Measurements from ENCODE around the gene AQP3. TPM values are rescaled to one million over a fixed set of nuclear protein-coding genes. Genes with fewer than 3 reads are reported as not detected.
A peak's percentile ranks its signal among the peaks of the same experiment; 100 is the strongest.
"Not testable (repeated sequence)": the region's sequence is repeated elsewhere in the genome, so short reads cannot be mapped to it uniquely, and the experiment has no call there.

AQP3 gene
- total RNA-seq, 4 donors from 2014 or later = 7.1 to 15.3 (median 12.4) TPM

DNA sequence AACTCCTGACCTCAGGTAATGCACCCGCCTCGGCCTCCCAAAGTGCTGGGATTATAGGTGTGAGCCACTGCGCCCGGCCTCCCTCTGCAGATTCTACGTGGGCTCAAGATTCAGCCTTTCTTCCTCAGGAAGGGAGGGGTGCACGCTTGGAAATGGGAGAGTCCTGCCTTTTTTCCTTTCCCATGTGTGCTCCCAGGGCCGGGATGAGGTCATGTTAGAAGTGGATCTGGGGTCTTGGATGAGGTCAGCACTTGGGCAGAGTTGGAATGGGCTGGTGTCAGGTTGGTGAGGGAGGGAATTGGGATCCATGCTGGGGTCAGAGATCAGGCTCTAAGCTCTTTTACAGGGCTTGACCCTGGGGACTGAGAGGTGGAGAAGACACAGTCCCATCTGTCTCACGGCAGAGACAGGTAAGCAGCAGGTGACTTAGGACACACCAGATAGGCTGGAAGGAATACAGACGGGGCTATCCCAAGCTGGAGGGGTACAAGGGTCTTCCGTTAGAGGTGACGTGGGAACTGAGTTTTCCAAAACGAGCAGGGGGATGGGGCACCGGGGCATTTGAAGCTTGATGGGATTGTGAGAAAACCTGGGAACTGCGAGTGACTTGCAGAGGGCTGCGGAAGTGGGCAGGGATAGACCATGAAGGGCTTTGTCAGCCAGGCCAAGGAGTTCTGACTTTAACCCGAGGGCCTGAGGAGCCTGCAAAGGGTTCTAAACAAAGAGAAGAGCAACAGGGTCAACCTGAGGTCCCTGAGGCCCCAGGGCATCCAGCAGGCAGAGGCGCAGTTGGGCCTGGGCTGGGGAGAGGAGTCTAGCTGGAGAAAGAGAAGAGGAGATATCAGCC lies 43.2 kb downstream of the AQP3 start:
- in situ Hi-C loops (cut with MboI; ENCODE audit: low pct_ligation_motif_present in 1 of 4, low pct_unique_long_range_greater_than_20kb in 1 of 4, low sequenced_read_pairs in 3 of 4) (no loop called here), intact Hi-C loops (cut with DNase I; ENCODE audit: low total_unique reads) (no loop called here)
- TF ChIP-seq EP300 (IDR thresholded peaks at IDR 0.05; ENCODE audit: low read depth) (no peak), POLR2AphosphoS5 (IDR thresholded peaks at IDR 0.05) (no peak), POLR2A (IDR thresholded peaks at IDR 0.05) (no peak)
- TF ChIP-seq, protein P1, sequence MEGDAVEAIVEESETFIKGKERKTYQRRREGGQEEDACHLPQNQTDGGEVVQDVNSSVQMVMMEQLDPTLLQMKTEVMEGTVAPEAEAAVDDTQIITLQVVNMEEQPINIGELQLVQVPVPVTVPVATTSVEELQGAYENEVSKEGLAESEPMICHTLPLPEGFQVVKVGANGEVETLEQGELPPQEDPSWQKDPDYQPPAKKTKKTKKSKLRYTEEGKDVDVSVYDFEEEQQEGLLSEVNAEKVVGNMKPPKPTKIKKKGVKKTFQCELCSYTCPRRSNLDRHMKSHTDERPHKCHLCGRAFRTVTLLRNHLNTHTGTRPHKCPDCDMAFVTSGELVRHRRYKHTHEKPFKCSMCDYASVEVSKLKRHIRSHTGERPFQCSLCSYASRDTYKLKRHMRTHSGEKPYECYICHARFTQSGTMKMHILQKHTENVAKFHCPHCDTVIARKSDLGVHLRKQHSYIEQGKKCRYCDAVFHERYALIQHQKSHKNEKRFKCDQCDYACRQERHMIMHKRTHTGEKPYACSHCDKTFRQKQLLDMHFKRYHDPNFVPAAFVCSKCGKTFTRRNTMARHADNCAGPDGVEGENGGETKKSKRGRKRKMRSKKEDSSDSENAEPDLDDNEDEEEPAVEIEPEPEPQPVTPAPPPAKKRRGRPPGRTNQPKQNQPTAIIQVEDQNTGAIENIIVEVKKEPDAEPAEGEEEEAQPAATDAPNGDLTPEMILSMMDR (IDR thresholded peaks at IDR 0.05) = no peak
- Histone ChIP-seq H3K4me3 (no peak overlapping the region), H3K27me3 (no peaks in the 10 kb centered on the region), H3K36me3 (no peaks in the 10 kb centered on the region), H3K4me1 (peaks cover 0 to 6% (median 1%) of the 10 kb centered on the region in 4 donors), H3K9me3 (no peaks in the 10 kb centered on the region), H3K27ac (no peak overlapping the region)
- DNase-seq = no peak
- WGBS, 2 donors (ENCODE audit: low coverage in 1 of 2) = 84 to 89% methylated on average over 6 to 17 of the region's 17 CpGs

DNA sequence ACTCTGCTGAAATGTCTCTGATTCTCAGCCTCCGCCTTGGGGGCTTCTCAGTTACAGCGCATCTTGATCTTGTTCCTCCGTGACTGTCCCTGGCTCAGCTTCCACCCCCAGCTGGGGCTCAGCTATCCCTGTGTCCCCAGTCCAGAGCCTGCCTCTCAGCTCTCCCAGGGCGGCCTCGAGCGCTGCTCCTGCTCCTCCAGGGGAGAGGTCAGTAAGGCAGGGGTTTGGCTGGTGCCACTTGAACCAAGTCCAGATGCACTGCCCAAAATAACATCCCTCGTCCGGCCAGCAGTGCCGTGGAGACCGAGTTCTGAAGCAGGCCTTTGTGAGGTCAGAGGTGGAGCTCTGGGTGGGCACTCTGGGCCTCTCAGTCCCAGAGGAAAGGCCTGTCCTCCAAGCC lies 45.0 kb downstream of the AQP3 start, which contains the start of gene AQP7:
AQP7 (minus strand) TSS at position 198 of the 400 bp plus-strand sequence. CDS start 1,306 bp downstream, outside the sequence.
- H3K4me3 ChIP-seq; H3K27me3 ChIP-seq; H3K27ac ChIP-seq; H3K9me3 ChIP-seq; in situ Hi-C loops (cut with MboI; ENCODE audit: low pct_ligation_motif_present in 1 of 4, low pct_unique_long_range_greater_than_20kb in 1 of 4, low sequenced_read_pairs in 3 of 4); intact Hi-C loops (cut with DNase I; ENCODE audit: low total_unique reads); H3K4me1 ChIP-seq; DNase-seq; H3K36me3 ChIP-seq: not testable (repeated sequence)
- 86% methylated on average over 5 of the region's 10 CpGs; no CpG with 5 or more reads in 1 of the 2 donors for WGBS, 2 donors (ENCODE audit: low coverage in 1 of 2)

DNA sequence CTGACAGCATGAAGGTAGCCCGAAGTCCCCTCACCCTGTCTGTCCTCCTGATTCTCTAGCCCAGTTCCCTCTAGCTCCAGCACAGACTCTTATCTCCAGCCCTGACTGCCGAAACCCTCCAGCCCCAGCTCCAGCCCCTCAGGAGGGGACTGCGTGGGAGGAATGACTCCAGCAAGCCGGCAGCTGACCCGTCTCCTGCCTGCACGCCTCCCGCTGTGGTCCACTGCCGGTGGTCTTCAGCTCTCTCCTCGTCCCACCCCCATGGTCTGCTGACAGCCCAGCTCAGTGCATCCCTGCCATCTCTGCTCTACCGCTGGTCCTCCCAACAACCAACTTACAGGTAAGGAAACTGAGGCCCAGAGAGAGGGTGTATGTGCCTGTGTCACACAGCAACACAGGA lies 45.6 kb downstream of the AQP3 start:
- WGBS, 2 donors (ENCODE audit: low coverage in 1 of 2) = 78% methylated on average over 9 of the region's 10 CpGs; no CpG with 5 or more reads in 1 of the 2 donors
- H3K9me3 ChIP-seq; H3K4me1 ChIP-seq; in situ Hi-C loops (cut with MboI; ENCODE audit: low pct_ligation_motif_present in 1 of 4, low pct_unique_long_range_greater_than_20kb in 1 of 4, low sequenced_read_pairs in 3 of 4); H3K4me3 ChIP-seq; H3K27me3 ChIP-seq; DNase-seq; H3K36me3 ChIP-seq; intact Hi-C loops (cut with DNase I; ENCODE audit: low total_unique reads); H3K27ac ChIP-seq: not testable (repeated sequence)

GRCh38 chr9:33399047-33399446 lies 48.3 kb downstream of the AQP3 start:
- H3K4me3 ChIP-seq; DNase-seq; H3K9me3 ChIP-seq; H3K27ac ChIP-seq; intact Hi-C loops (cut with DNase I; ENCODE audit: low total_unique reads); H3K27me3 ChIP-seq; H3K36me3 ChIP-seq: not testable (repeated sequence)
- in situ Hi-C loops (cut with MboI; ENCODE audit: low pct_ligation_motif_present in 1 of 4, low pct_unique_long_range_greater_than_20kb in 1 of 4, low sequenced_read_pairs in 3 of 4) = loop anchor here in 1 of 4 donors (25.0 kb wide), 1 partner anchor 113 kb away; the partner anchor contains the start of gene ANKRD18B
- peaks cover 0 to 14% (median 8%) of the 10 kb centered on the region in 4 donors for H3K4me1 ChIP-seq
- 72 to 73% methylated on average over 3 to 4 of the region's 4 CpGs for WGBS, 2 donors (ENCODE audit: low coverage in 1 of 2)

- H3K36me3 ChIP-seq; H3K9me3 ChIP-seq; H3K4me3 ChIP-seq; intact Hi-C loops (cut with DNase I; ENCODE audit: low total_unique reads); H3K27me3 ChIP-seq; DNase-seq; H3K27ac ChIP-seq: not testable (repeated sequence)
- in situ Hi-C loops (cut with MboI; ENCODE audit: low pct_ligation_motif_present in 1 of 4, low pct_unique_long_range_greater_than_20kb in 1 of 4, low sequenced_read_pairs in 3 of 4) = loop anchor here in 1 of 4 donors (25.0 kb wide), 1 partner anchor 114 kb away; the partner anchor contains the start of gene ANKRD18B
- peaks cover 0 to 12% (median 6%) of the 10 kb centered on the region in 4 donors for H3K4me1 ChIP-seq
- WGBS, 2 donors (ENCODE audit: low coverage in 1 of 2) = 42 to 76% methylated on average over 2 to 3 of the region's 4 CpGs
Observed at GRCh38 chr9:33397801-33398200, 49.6 kb downstream of the AQP3 start.

DNA sequence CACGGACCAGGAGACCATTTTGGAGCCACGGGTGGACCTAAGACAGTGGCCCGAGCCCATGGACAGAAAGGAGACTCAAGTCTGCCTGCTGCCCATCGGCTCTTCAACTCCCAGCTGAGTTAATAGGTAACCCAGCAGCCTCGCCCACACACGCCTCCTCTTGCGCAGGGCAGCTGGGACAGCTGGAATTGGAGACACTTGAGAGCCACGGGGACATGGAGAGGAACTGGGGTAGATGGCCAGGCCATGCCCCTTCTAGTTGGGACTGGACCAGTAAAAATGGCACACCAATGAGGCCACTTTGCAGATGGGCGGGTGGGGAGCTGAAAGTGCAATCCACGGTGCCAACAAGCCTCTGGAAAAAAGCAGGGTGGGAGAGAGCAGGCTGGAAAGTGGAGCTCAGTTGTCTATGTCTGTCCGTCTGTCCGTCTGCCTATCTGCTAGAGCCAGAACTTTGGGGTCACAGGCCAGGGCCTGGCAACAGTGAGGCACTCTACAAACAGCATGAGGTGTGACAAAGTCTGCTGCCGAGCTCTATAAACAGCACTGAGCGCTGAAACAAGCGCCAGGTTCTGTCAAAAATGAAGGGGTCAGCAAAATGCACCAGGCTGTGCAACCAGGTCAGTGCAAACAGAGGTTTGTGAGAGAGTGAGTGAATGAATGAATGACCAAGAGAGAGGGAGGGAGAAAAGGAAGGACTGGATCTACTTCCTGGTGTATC lies 52.1 kb downstream of the AQP3 start:
- Histone ChIP-seq H3K4me3 (peak overlapping the region in 1 of 4 donors; percentile 33), H3K27ac (peak overlapping the region in 2 of 4 donors; percentile 21 to 51), H3K4me1 (peaks cover 0 to 30% (median 20%) of the 10 kb centered on the region in 4 donors)
- H3K27me3 ChIP-seq; H3K9me3 ChIP-seq; H3K36me3 ChIP-seq; intact Hi-C loops (cut with DNase I; ENCODE audit: low total_unique reads): not testable (repeated sequence)
- DNase-seq = peak; percentile 82
- 62 to 80% methylated on average over 2 to 15 of the region's 15 CpGs for WGBS, 2 donors (ENCODE audit: low coverage in 1 of 2)
- TF ChIP-seq POLR2A (IDR thresholded peaks at IDR 0.05) (peak; percentile 12), POLR2AphosphoS5 (IDR thresholded peaks at IDR 0.05) (peak in 2 of 3 donors; percentile 23 to 35)
- in situ Hi-C loops (cut with MboI; ENCODE audit: low pct_ligation_motif_present in 1 of 4, low pct_unique_long_range_greater_than_20kb in 1 of 4, low sequenced_read_pairs in 3 of 4) = loop anchor here in 1 of 4 donors (25.0 kb wide), 1 partner anchor 117 kb away; the partner anchor contains the start of gene ANKRD18B

DNA sequence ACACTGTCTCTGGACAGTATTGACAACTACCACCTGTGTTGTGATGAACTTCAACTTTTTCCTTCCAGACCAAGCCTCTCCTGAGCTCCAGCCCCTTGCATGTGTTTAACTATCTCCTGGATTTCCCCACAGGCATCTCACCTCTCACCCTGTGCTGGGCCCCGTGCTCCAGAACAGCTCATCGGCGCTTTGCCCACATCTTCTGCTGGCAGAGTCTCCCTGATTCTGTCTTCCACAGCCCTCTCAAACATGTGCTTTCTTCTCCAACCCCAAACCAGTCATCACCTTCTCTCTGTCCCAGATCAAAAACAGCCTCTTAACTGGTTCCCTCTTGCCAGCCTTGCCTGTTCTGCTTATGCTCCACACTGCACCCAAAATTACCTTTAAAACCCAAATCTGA lies 53.4 kb downstream of the AQP3 start:
- intact Hi-C loops (cut with DNase I; ENCODE audit: low total_unique reads); H3K27me3 ChIP-seq; DNase-seq; H3K36me3 ChIP-seq; H3K27ac ChIP-seq; H3K9me3 ChIP-seq: not testable (repeated sequence)
- WGBS, 2 donors (ENCODE audit: low coverage in 1 of 2) = 64 to 80% methylated on average over 3 of the region's 3 CpGs
- Histone ChIP-seq H3K4me3 (peak overlapping the region in 1 of 4 donors; percentile 33), H3K4me1 (peaks cover 0 to 30% (median 20%) of the 10 kb centered on the region in 4 donors)
- in situ Hi-C loops (cut with MboI; ENCODE audit: low pct_ligation_motif_present in 1 of 4, low pct_unique_long_range_greater_than_20kb in 1 of 4, low sequenced_read_pairs in 3 of 4) = loop anchor here in 1 of 4 donors (25.0 kb wide), 1 partner anchor 118 kb away; the partner anchor contains the start of gene ANKRD18B
